GM21825 (cell line): ENCODE data around the gene NCKAP5L.
"Not testable (repeated sequence)": the region's sequence is repeated elsewhere in the genome, so short reads cannot be mapped to it uniquely, and the experiment has no call there.

Source experiments
- ATAC-seq: cut with Tn5 transposase; IDR thresholded peaks from one replicate; pipeline ENCODE4 v1.9.1; 2021; ENCODE audit warnings: mild to moderate bottlenecking, moderate library complexity; ENCODE audit not compliant: unreplicated experiment

NCKAP5L gene

GRCh38 chr12:49828133-49829091 is at the start of gene NCKAP5L:
Gene NCKAP5L, minus strand, starts transcription at chr12:49828413. Its CDS starts 24,369 bp downstream, at chr12:49804044.
- peak; percentile 90 for ATAC-seq

GRCh38 chr12:49877066-49877465 is 48.9 kb upstream of the NCKAP5L start:
- no peak for ATAC-seq

GRCh38 chr12:49876070-49876469 is 47.9 kb upstream of the NCKAP5L start:
- no peak for ATAC-seq

GRCh38 chr12:49875115-49875720 is 47.0 kb upstream of the NCKAP5L start:
- no peak for ATAC-seq

GRCh38 chr12:49874142-49874897 is 46.1 kb upstream of the NCKAP5L start:
- no peak for ATAC-seq

GRCh38 chr12:49873361-49873934 is 45.2 kb upstream of the NCKAP5L start:
- ATAC-seq = no peak

DNA sequence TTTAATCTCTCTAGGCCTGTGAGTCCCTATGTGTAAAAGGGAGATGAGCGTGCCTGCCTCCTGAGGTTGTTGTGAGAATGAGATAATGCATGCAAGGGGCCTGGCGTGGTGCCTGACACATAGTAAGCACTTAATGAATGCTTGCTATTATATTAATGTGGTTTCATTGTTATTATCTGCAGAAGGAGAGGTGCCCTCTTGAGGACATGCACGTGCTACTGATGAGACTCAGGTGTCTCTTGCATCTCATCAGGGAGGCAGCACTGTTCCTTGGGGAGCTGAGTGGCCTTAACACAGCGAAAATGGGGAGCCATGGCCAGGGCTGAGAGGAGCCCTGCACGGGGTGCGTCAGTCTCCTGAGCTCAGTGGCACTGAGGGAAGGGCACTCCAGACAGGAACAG is 44.6 kb upstream of the NCKAP5L start:
- no peak for ATAC-seq

- ATAC-seq = no peak
These were observed 44.2 kb upstream of the NCKAP5L start for GRCh38 chr12:49872381-49872780.

DNA sequence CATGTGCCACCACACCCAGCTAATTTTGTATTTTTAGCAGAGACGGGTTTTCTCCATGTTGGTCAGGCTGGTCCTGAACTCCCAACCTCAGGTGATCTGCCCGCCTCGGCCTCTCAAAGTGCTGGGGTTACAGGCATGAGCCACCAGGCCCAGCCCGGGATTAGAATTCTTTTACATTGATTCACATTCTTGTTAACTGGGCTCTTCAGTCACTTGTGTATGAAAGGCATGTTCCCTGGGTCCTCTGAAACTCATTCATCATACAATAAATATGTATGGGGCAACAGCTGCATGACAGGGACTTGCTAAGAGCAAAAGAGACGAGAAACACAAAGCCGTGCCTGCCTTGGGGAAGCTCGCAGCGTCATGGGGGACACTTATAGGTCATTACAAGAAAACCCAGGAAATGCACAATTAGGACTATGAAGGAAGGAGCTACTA is 43.6 kb upstream of the NCKAP5L start:
- not testable (repeated sequence) for ATAC-seq

GRCh38 chr12:49871263-49871561 is 43.0 kb upstream of the NCKAP5L start:
- ATAC-seq = no peak

GRCh38 chr12:49870501-49871262 is 42.5 kb upstream of the NCKAP5L start:
- ATAC-seq = no peak

DNA sequence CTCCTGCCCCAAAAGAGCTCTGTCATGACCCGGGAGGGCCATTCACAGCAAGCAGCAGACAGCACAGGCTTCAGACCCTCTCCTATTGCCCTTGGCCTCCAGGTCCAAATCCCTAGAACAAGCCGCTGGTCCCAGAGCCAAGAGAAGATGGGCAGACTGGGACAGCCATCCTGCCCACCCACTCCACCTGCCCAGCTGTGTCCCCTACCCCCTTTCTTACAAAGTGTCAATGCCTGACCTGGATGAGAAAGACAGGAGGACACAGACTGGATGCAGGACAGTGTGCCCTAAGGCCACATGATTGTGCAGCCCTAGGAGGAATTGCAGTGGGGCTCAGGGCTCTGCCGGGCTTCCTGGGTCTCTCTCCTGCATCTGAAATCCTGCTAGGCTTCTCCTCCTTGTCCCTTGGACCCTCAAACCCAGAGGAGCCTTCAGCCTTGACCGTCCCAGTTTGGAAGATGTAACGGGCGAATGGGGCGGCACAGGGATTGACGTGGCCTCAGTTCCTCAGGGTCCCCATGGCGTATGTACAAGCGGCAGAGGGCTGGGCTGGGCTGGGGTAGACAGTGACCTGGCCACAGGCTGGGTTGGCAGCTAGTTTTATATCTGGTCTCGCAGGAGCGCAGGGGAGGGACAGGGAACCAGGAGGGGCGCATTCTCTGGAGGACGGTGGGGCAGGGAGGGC is 41.7 kb upstream of the NCKAP5L start:
- no peak for ATAC-seq

- ATAC-seq = no peak
These were observed 41.0 kb upstream of the NCKAP5L start for GRCh38 chr12:49868952-49869815.

- no peak for ATAC-seq
These were observed 40.2 kb upstream of the NCKAP5L start for GRCh38 chr12:49868449-49868848.

DNA sequence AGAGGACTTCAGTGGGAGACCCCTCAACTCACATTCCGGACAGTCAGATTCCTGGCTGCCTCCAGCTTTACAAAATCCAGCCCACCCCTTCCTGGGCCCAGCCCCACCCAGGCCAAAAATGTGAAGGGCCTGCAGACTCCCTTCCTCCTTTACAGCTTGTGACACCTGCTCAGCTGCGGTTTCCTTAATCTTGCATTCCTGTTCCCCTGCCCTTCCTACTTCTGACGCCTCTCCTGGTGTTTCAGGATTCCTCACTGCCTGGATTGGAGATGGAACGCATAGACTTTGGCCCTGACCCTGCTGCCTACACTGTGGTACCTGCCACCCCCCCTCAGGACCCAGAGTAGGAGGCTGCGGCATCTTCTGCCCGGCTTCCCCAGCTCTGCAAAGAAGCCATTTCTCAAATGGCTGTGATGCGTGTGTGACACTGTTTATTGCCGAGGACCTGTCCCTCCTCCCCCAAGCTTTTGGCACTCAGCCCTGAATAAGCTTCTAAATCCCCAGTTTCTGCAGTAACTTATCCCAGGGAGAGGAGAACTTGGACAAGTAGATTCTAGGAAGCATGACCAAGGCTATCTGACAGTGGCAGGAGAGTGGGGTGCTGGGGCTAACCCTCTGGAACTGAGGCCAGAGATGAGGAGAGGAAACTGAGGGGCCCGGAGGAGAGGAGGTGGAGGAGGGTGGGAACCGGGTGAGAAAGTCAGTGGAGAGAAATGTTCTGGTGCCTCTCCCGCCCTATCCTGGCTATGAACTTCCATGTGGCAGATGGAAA is 39.5 kb upstream of the NCKAP5L start:
- no peak for ATAC-seq

DNA sequence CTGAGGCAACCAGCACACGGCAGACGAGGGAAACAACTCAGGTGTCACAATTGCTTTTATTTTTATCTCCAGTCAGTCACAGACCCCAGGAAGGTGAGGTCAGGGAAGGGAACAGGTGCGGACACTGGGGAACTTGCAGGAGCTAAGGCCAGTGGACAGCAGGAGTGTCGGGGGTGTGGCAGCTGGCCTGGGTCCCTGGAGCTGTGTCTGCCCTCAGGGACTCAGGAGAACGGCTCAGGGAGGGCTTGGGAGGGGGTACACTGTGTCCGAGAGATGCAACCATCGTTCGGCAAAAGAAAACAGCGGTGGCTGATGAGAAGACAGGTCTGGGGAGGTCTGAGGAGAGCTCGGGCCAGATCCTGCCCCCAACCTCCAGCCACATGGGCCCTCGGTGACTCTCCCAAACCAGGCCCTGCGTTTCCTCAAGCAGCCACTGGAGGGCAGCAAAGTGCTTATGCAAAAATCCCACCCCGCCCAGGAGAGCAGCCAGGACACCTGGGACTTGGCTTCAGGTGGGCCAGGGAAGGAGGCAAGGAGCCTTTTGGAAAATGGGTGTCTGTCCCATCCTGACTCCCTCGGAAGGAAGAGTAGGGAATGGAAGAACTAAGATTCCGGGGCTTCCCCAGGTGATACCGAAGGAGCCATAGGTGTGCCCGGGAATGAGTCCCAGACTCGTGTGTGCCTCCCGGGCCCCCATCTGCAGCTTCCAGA is 38.8 kb upstream of the NCKAP5L start:
- no peak for ATAC-seq

GRCh38 chr12:49865782-49866135 is 37.5 kb upstream of the NCKAP5L start:
- ATAC-seq = no peak
